Endothelial cell of umbilical vein (primary cell): Measurements from ENCODE around the gene ST6GALNAC6. TPM values are rescaled to one million over a fixed set of nuclear protein-coding genes. Genes with fewer than 3 reads are reported as not detected.

Experiments
- BruUV-seq: library from RNA; stranded (reverse); fragments of 400-500 nt; replicated peaks from 2 replicates; lab custom pipeline; 2021; lab: Mats Ljungman, UMichigan
- CTCF ChIA-PET: fragments of 300-600, 350-600 bp; sonication (Branson Sonifier 250); formaldehyde crosslinking; loops from one replicate; lab custom pipeline; 2021; ENCODE audit warnings: antibody characterized with exemption, inconsistent platforms; lab: Charles Lee
- POLR2A ChIA-PET: fragments of 300-600, 350-600 bp; sonication (Branson Sonifier 250); formaldehyde crosslinking; loops from one replicate; lab custom pipeline; 2021; ENCODE audit warnings: antibody characterized with exemption, inconsistent platforms; lab: Charles Lee
- DNase-seq: peaks from one replicate; pipeline ENCODE4 v3.0.0-alpha.2; 2011; ENCODE audit warnings: low read depth, low spot score
- FAIRE-seq: peaks from 2 replicates; lab custom pipeline; 2011; peaks lifted over from hg19 to GRCh38; lab: Jason Lieb, UNC
- H2AFZ ChIP-seq: 2 replicates; pipeline ENCODE4 v1.6.0; 2012; ENCODE audit warnings: low read depth, low read length, control low read depth, inconsistent platforms
- H3K27ac ChIP-seq: 2 replicates; pipeline ENCODE4 v1.5.1; 2011; ENCODE audit warnings: low read depth, mild to moderate bottlenecking, control low read depth, low read length, moderate library complexity; ENCODE audit not compliant: insufficient read depth
- H3K27me3 ChIP-seq, 2 experiments: 2 replicates each; pipeline versions ENCODE4 v1.6.0 to v1.6.1; 2011; ENCODE audit warnings: low read length in 2 of 2, mixed read lengths in 1 of 2; ENCODE audit not compliant: control insufficient read depth in 2 of 2, insufficient read depth in 2 of 2
- H3K36me3 ChIP-seq, 2 experiments: 2 replicates in 1 of 2; 3 replicates in 1 of 2; pipeline ENCODE4 v1.5.1; 2011; ENCODE audit warnings: low read length in 2 of 2, mild to moderate bottlenecking in 1 of 2, moderate library complexity in 1 of 2; ENCODE audit not compliant: control insufficient read depth in 2 of 2, insufficient read depth in 2 of 2; ENCODE audit errors: extremely low read depth in 1 of 2
- H3K4me1 ChIP-seq: 3 replicates; pipeline ENCODE4 v1.5.1; 2011; ENCODE audit warnings: mild to moderate bottlenecking, low read length; ENCODE audit not compliant: control insufficient read depth, insufficient read depth; ENCODE audit errors: extremely low read depth
- H3K4me2 ChIP-seq: 2 replicates; pipeline ENCODE4 v1.6.1; 2011; ENCODE audit warnings: low read length, control low read depth, mixed read lengths; ENCODE audit not compliant: insufficient read depth
- H3K4me3 ChIP-seq, 3 experiments: fragments of 200-600 bp in 1 of 3; sonication (generic), shearing (Covaris generic) in 1 of 3; replicated peaks in 1 of 3; 2 replicates each; pipeline ENCODE4 v1.5.1; 2011 to 2016; ENCODE audit warnings: control low read depth in 3 of 3, low read length in 3 of 3, mild to moderate bottlenecking in 2 of 3, inconsistent platforms in 1 of 3, low read depth in 1 of 3, moderate library complexity in 1 of 3; ENCODE audit not compliant: insufficient read depth in 1 of 3
- H3K79me2 ChIP-seq: 2 replicates; pipeline ENCODE4 v1.6.0; 2012; ENCODE audit warnings: low read length, inconsistent platforms; ENCODE audit not compliant: control insufficient read depth, insufficient read depth
- H3K9ac ChIP-seq: replicated peaks from 2 replicates; pipeline ENCODE3; 2011; ENCODE audit warnings: low read length, control low read depth; ENCODE audit not compliant: insufficient read depth; ENCODE audit errors: extremely low read depth
- H3K9me1 ChIP-seq: replicated peaks from 3 replicates; pipeline ENCODE4 v1.6.0; 2011; ENCODE audit warnings: mild to moderate bottlenecking, low read length; ENCODE audit not compliant: control insufficient read depth, insufficient read depth; ENCODE audit errors: extremely low read depth
- H3K9me3 ChIP-seq: replicated peaks from 2 replicates; pipeline ENCODE4 v1.5.1; 2012; ENCODE audit warnings: low read length, inconsistent platforms; ENCODE audit not compliant: control insufficient read depth, insufficient read depth
- H4K20me1 ChIP-seq: replicated peaks from 2 replicates; pipeline ENCODE3; 2011; ENCODE audit warnings: mild to moderate bottlenecking, low read length; ENCODE audit not compliant: control insufficient read depth, insufficient read depth; ENCODE audit errors: extremely low read depth
- EZH2 ChIP-seq: IDR thresholded peaks from 2 replicates; pipeline ENCODE4 v1.6.1; 2012; ENCODE audit warnings: borderline replicate concordance, low read depth, mild to moderate bottlenecking, moderate library complexity, low read length, inconsistent platforms; ENCODE audit not compliant: severe bottlenecking
- GATA2 ChIP-seq: IDR thresholded peaks from 2 replicates; pipeline ENCODE4 v1.7.0; 2011; ENCODE audit warnings: low read depth, mild to moderate bottlenecking, moderate library complexity, mixed read lengths, low read length; ENCODE audit not compliant: insufficient read length, insufficient read depth
- JUN ChIP-seq: IDR thresholded peaks from 2 replicates; pipeline ENCODE4 v1.6.1; 2011; ENCODE audit warnings: borderline replicate concordance, low read depth; ENCODE audit not compliant: insufficient read length, insufficient read depth
- MYC ChIP-seq: IDR thresholded peaks from one replicate; pipeline ENCODE4 v1.6.1; 2011; ENCODE audit warnings: mild to moderate bottlenecking, low read depth, low read length
- POLR2AphosphoS5 ChIP-seq: IDR thresholded peaks from 2 replicates; pipeline ENCODE4 v1.6.1; 2012; ENCODE audit warnings: low read depth, mild to moderate bottlenecking, control low read depth, low read length, moderate library complexity; ENCODE audit not compliant: insufficient read depth
- dilution Hi-C: fragments of 300-500 bp; cut with MboI; formaldehyde crosslinking; loops from one replicate; pipeline ENCODE4 v1.15.0; 2019; ENCODE audit warnings: low sequenced_read_pairs; ENCODE audit not compliant: extremely low pct_ligation_motif_present
- intact Hi-C: fragments of 100-400 bp; cut with micrococcal nuclease; formaldehyde crosslinking; loops from one replicate; pipeline ENCODE4 v1.10.0; 2022
- polyA plus RNA-seq, 4 experiments: library from polyadenylated mRNA; depleted of rRNA in 3 of 4; stranded (reverse) in 3 of 4; unstranded in 1 of 4; fragments of >200 nt; gene quantifications; 2 replicates each; pipeline versions ENCODE4 v1.2.1 to v1.2.3, GENCODE V29; 2011 to 2012; ENCODE audit warnings: missing spikeins in 1 of 4
- total RNA-seq: library from RNA; stranded (reverse); gene quantifications from 2 replicates; pipeline ENCODE4 v1.2.3, GENCODE V29; 2021
- TF ChIP-seq, protein P1 (sequence below), 2 donors: IDR thresholded peaks; 1 replicate in 1 of 2; 2 replicates in 1 of 2; pipeline ENCODE4 v1.5.1; 2011; ENCODE audit warnings: low read length in 2 of 2, mild to moderate bottlenecking in 2 of 2, moderate library complexity in 2 of 2, control low read depth in 1 of 2, inconsistent platforms in 1 of 2, low read depth in 1 of 2; ENCODE audit not compliant: insufficient read depth in 1 of 2; ENCODE audit errors: extremely low read depth in 1 of 2
- TF ChIP-seq, protein P2 (sequence below): IDR thresholded peaks from 2 replicates; pipeline ENCODE4 v1.6.1; 2011; ENCODE audit not compliant: insufficient read depth, insufficient read length

Gene ST6GALNAC6
- total and polyA plus RNA-seq, 2 donors (not counting 3 experiments of a cell fraction or from before 2014, with no cell fraction given) = 43.0 to 78.9 TPM

DNA sequence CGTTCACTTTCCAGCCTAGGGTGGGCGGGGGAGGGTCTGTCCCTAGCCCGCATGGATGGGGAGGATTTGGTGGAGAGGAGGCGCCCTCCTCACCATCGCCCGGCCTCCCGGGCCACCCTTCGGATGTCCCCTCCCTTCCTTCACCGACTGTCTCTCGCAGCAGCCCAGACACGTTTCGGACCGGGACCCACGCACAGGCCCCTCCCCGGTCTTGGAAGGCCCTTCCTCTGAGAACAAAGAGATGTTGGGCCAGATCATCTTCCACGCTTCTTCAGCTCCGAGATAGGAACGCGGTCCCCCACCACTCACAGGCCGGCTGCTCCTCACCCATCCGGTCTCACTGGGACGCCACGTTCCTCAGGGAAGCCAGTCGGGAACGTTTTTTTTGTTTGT is 38.9 kb upstream of the ST6GALNAC6 start:
- FAIRE-seq (peak; percentile 59), DNase-seq (no peak)
- Histone ChIP-seq H3K27me3 (no peaks in the 10 kb centered on the region), H3K27ac (no peak overlapping the region), H3K79me2 (peaks cover 21% of the 10 kb centered on the region), H3K36me3 (peaks cover 0 to 3% of the 10 kb centered on the region in 2 experiments), H3K9me3 (no peaks in the 10 kb centered on the region), H3K4me1 (peaks cover 21% of the 10 kb centered on the region), H4K20me1 (no peaks in the 10 kb centered on the region), H2AFZ (peak overlapping the region; percentile 87), H3K9me1 (no peaks in the 10 kb centered on the region), H3K9ac (peak overlapping the region; percentile 76), H3K4me3 (peak overlapping the region in 1 of 3 experiments; percentile 79), H3K4me2 (peak overlapping the region; percentile 74)
- intact Hi-C loops (no loop called here), dilution Hi-C loops (no loop called here)
- ChIA-PET POLR2A (no interaction called here), CTCF (no interaction called here)
- BruUV-seq = no TSS peak
- no peak for TF ChIP-seq GATA2
- no peak for TF ChIP-seq JUN
- no peak for TF ChIP-seq EZH2
- no peak for TF ChIP-seq POLR2AphosphoS5
- TF ChIP-seq, protein P1, sequence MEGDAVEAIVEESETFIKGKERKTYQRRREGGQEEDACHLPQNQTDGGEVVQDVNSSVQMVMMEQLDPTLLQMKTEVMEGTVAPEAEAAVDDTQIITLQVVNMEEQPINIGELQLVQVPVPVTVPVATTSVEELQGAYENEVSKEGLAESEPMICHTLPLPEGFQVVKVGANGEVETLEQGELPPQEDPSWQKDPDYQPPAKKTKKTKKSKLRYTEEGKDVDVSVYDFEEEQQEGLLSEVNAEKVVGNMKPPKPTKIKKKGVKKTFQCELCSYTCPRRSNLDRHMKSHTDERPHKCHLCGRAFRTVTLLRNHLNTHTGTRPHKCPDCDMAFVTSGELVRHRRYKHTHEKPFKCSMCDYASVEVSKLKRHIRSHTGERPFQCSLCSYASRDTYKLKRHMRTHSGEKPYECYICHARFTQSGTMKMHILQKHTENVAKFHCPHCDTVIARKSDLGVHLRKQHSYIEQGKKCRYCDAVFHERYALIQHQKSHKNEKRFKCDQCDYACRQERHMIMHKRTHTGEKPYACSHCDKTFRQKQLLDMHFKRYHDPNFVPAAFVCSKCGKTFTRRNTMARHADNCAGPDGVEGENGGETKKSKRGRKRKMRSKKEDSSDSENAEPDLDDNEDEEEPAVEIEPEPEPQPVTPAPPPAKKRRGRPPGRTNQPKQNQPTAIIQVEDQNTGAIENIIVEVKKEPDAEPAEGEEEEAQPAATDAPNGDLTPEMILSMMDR (IDR thresholded peaks at IDR 0.05; ENCODE audit: extremely low read depth in 1 of 2, insufficient read depth in 1 of 2, low read depth in 1 of 2, low read length in 2 of 2) = no peak
- TF ChIP-seq, protein P2, sequence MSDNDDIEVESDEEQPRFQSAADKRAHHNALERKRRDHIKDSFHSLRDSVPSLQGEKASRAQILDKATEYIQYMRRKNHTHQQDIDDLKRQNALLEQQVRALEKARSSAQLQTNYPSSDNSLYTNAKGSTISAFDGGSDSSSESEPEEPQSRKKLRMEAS = no peak
- TF ChIP-seq MYC = no peak
